GM18498 (cell line): ENCODE data around the gene IL17RD.

Source experiments
- ATAC-seq: cut with Tn5 transposase; IDR thresholded peaks from one replicate; pipeline ENCODE4 v1.9.1; 2021; ENCODE audit warnings: mild to moderate bottlenecking, moderate library complexity; ENCODE audit not compliant: unreplicated experiment

Gene IL17RD

GRCh38 chr3:57069503-57069902 lies 95.7 kb downstream of the IL17RD start:
- no peak for ATAC-seq

GRCh38 chr3:57068437-57069089 lies 96.6 kb downstream of the IL17RD start:
- peak; percentile 98 for ATAC-seq

- ATAC-seq = no peak
These were observed 98.7 kb downstream of the IL17RD start for GRCh38 chr3:57066471-57066870.

GRCh38 chr3:57065588-57065987 lies 99.6 kb downstream of the IL17RD start:
- ATAC-seq = no peak

GRCh38 chr3:57064572-57064971 lies 100.6 kb downstream of the IL17RD start:
- no peak for ATAC-seq

GRCh38 chr3:57064001-57064400 lies 101.2 kb downstream of the IL17RD start:
- ATAC-seq = no peak

- ATAC-seq = no peak
These were observed 102.1 kb downstream of the IL17RD start for GRCh38 chr3:57063032-57063431.

- no peak for ATAC-seq
These were observed 103.0 kb downstream of the IL17RD start for GRCh38 chr3:57062101-57062631.

GRCh38 chr3:57061556-57061955 lies 103.6 kb downstream of the IL17RD start:
- no peak for ATAC-seq

- no peak for ATAC-seq
These were observed 104.9 kb downstream of the IL17RD start, which contains the start of gene SPATA12 for GRCh38 chr3:57060089-57060821. Gene SPATA12, plus strand, starts transcription at chr3:57060664. Its CDS starts 13,031 bp downstream, at chr3:57073695.

GRCh38 chr3:57059411-57059810 lies 105.7 kb downstream of the IL17RD start:
- no peak for ATAC-seq

GRCh38 chr3:57057351-57057750 lies 107.8 kb downstream of the IL17RD start:
- no peak for ATAC-seq

- no peak for ATAC-seq
These were observed 112.0 kb downstream of the IL17RD start for GRCh38 chr3:57053122-57053521.

- no peak for ATAC-seq
These were observed 112.5 kb downstream of the IL17RD start for GRCh38 chr3:57052662-57053061.

- no peak for ATAC-seq
These were observed 116.4 kb downstream of the IL17RD start for GRCh38 chr3:57048728-57049127.

GRCh38 chr3:57048052-57048671 lies 117.0 kb downstream of the IL17RD start:
- ATAC-seq = no peak

- ATAC-seq = no peak
These were observed 118.9 kb downstream of the IL17RD start for GRCh38 chr3:57046101-57046765.

- no peak for ATAC-seq
These were observed 121.6 kb downstream of the IL17RD start for GRCh38 chr3:57043518-57043917.

GRCh38 chr3:57041674-57042073 lies 123.5 kb downstream of the IL17RD start:
- ATAC-seq = no peak
